Nephron (organoid): ENCODE data around the gene ZNF326.

ENCODE experiments used
- H3K27ac Mint-ChIP-seq, 3 experiments: 2 replicates each; pipeline ENCODE4 v1.8.0; 2020; ENCODE audit warnings: mixed read lengths in 3 of 3, mild to moderate bottlenecking in 2 of 3, moderate library complexity in 1 of 3
- H3K27me3 Mint-ChIP-seq: 2 replicates; pipeline ENCODE4 v1.8.0; 2021; ENCODE audit warnings: low read depth, mild to moderate bottlenecking, moderate library complexity, mixed read lengths
- H3K36me3 Mint-ChIP-seq: 2 replicates; pipeline ENCODE4 v1.8.0; 2020; ENCODE audit warnings: low read depth, mixed read lengths
- H3K4me1 Mint-ChIP-seq: 2 replicates; pipeline ENCODE4 v1.8.0; 2020; ENCODE audit warnings: mixed read lengths
- H3K4me3 Mint-ChIP-seq, 3 experiments: 2 replicates each; pipeline ENCODE4 v1.8.0; 2020; ENCODE audit warnings: mild to moderate bottlenecking in 3 of 3, mixed read lengths in 3 of 3, moderate library complexity in 2 of 3
- H3K9me3 Mint-ChIP-seq: 2 replicates; pipeline ENCODE4 v1.8.0; 2020; ENCODE audit warnings: mixed read lengths
- CTCF ChIP-seq, 3 experiments: fragments of 200-600 bp; sonication (generic); IDR thresholded peaks; one replicate each; pipeline ENCODE4 v1.5.0; 2021; ENCODE audit warnings: antibody characterized with exemption in 3 of 3; ENCODE audit not compliant: unreplicated experiment in 3 of 3

ZNF326 gene

GRCh38 chr1:89994805-89995597, at the start of gene ZNF326:
ZNF326 (plus strand) TSS chr1:89995110; CDS start chr1:89995258, 148 bp downstream.
- Mint-ChIP-seq H3K4me3 (peak within 1 kb of the TSS; percentile 98 to 100 (median 99)), H3K9me3 (no peaks in the 10 kb centered on the region), H3K27me3 (no peaks in the 10 kb centered on the region), H3K4me1 (peaks cover 33% of the 10 kb centered on the region), H3K36me3 (peaks cover 24% of the 10 kb centered on the region), H3K27ac (peak within 1 kb of the TSS; percentile 97 to 99 (median 99))
- no peak for TF ChIP-seq CTCF (IDR thresholded peaks at IDR 0.05; ENCODE audit: unreplicated experiment in 3 of 3)

GRCh38 chr1:89945852-89946476, 48.9 kb upstream of the ZNF326 start:
- peaks cover 3% of the 10 kb centered on the region for H3K27me3 Mint-ChIP-seq
- H3K4me1 Mint-ChIP-seq = peaks cover 12% of the 10 kb centered on the region
- H3K36me3 Mint-ChIP-seq = no peaks in the 10 kb centered on the region
- no peak for TF ChIP-seq CTCF (IDR thresholded peaks at IDR 0.05; ENCODE audit: unreplicated experiment in 3 of 3)
- no peak overlapping the region for H3K27ac Mint-ChIP-seq
- H3K9me3 Mint-ChIP-seq = no peaks in the 10 kb centered on the region
- H3K4me3 Mint-ChIP-seq = no peak overlapping the region

DNA sequence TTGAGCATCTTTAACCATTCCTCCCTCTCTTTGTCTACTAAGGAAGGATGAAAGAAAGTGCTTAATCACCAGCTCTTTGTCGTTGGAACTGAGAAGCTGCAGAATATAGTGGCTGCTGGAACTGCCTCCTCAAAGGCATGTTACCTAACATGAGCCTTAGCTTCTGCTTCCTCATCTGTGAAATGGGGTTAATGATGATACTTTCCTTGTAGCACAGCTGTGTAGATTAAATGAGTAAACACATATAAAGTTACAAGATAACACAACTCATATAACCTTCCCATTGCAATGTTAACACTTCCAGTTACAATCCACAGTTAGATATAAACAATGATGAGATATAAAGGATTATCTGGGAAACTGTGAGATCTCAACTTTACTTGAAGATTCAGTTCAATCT, 48.4 kb upstream of the ZNF326 start:
- no peak overlapping the region for H3K27ac Mint-ChIP-seq
- H3K4me1 Mint-ChIP-seq = peaks cover 12% of the 10 kb centered on the region
- H3K9me3 Mint-ChIP-seq = no peaks in the 10 kb centered on the region
- no peaks in the 10 kb centered on the region for H3K36me3 Mint-ChIP-seq
- no peak overlapping the region for H3K4me3 Mint-ChIP-seq
- TF ChIP-seq CTCF (IDR thresholded peaks at IDR 0.05; ENCODE audit: unreplicated experiment in 3 of 3) = no peak
- H3K27me3 Mint-ChIP-seq = peaks cover 3% of the 10 kb centered on the region

DNA sequence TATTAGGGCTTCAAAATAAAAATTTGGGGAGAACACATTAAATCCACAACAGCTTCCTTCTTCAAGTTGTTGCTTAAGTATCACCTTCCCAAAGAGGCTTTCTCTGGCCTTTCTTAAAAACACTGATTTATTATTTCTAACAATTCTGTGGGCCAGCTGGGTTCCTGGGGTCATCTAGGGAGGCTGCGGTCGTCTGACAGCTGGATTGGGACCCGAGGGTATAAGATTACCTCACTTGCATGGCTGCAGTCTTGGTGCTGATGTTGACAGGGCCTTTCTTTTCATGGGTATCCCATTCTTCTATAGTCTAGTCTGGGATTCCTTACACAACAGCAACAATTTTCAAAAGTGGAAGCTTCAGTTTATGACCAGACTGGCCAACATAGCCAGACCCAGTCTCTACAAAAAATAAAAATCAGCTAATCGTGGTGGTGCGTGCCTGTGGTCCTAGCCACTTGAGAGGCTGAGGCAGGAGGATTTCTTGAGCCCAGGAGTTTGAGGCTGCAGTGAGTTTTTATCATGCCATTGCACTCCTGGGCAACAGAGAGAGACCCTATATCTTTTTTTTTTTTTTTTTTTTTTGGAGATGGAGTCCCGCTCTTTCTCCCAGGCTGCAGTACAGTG, 46.1 kb upstream of the ZNF326 start:
- Mint-ChIP-seq H3K36me3 (no peaks in the 10 kb centered on the region), H3K27ac (peak overlapping the region in 1 of 3 experiments; percentile 28), H3K4me3 (no peak overlapping the region), H3K27me3 (peaks cover 3% of the 10 kb centered on the region), H3K4me1 (peaks cover 2% of the 10 kb centered on the region), H3K9me3 (no peaks in the 10 kb centered on the region)
- TF ChIP-seq CTCF (IDR thresholded peaks at IDR 0.05; ENCODE audit: unreplicated experiment in 3 of 3) = no peak

DNA sequence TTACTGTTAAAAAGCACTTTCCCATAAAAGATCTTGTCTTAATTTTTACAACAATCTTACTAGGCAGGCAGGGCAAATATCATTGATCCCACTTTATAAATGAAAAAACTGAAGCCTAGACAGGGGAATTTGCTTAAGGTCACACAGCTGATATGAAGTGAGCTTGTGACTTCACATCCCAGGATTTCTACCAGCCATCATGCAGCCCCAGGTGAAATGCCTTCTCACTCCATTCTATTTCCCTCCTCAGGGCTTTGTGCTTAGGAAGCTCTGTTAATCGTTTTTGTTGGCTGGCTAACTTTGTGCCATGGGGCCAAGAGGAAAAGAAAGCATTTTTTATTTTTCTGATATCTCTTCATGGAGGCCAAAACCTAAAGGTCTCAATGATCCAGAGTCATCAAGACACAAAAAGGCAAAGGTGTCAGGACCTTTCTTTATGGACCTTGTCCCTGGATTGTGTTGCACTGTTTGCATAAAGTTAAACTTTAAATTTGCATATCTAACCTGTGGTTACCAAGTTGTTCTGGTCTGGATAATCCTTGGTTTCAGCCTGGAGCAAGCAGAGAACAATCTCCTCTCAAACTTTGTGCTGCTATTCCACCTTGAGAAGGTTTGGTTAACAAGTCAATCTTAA, 44.8 kb upstream of the ZNF326 start:
- H3K4me1 Mint-ChIP-seq = no peaks in the 10 kb centered on the region
- no peaks in the 10 kb centered on the region for H3K36me3 Mint-ChIP-seq
- peak overlapping the region in 1 of 3 experiments; percentile 75 for H3K27ac Mint-ChIP-seq
- no peak for TF ChIP-seq CTCF (IDR thresholded peaks at IDR 0.05; ENCODE audit: unreplicated experiment in 3 of 3)
- no peak overlapping the region for H3K4me3 Mint-ChIP-seq
- H3K9me3 Mint-ChIP-seq = no peaks in the 10 kb centered on the region
- peaks cover 3% of the 10 kb centered on the region for H3K27me3 Mint-ChIP-seq
